Naive thymus-derived CD8-positive, alpha-beta T cell (primary cell): ENCODE results near the gene RAB5A. TPM values are rescaled to one million over a fixed set of nuclear protein-coding genes. Genes with fewer than 3 reads are reported as not detected.

Experiments
- polyA plus RNA-seq, 3 donors: library from polyadenylated mRNA; unstranded; fragments of 300-500 nt; fragmentation: Illumina TruSeq; gene quantifications; one replicate each; pipeline ENCODE4 v1.2.3, GENCODE V29; 2021
- total RNA-seq, 8 experiments: library from RNA in 2 of 8; stranded (reverse) in 2 of 8; gene quantifications; one replicate each; pipeline ENCODE4 v1.2.3 and lab custom pipeline; 2021 to 2026

RAB5A gene
- total and polyA plus RNA-seq, 5 experiments from 2014 or later: 23.9 to 79.4 (median 31.2) TPM

Other genes with a start within 250 kb of the RAB5A start
- gene EFHB, start 12.9 kb upstream of the RAB5A start, total RNA-seq: 1 to 10 TPM in 1 of 2 experiments, under 1 TPM in 1; 0.78 to 3.2 TPM
- gene EFHB, start 12.9 kb upstream of the RAB5A start, polyA plus RNA-seq: 1 to 10 TPM in 1 of 3 donors, under 1 TPM in 2; 0.14 to 1.5 (median 0.61) TPM
- not detected for gene PP2D1, start 65.2 kb downstream of the RAB5A start, total RNA-seq
- under 1 TPM; 0.33 to 0.98 (median 0.34) TPM for gene PP2D1, start 65.2 kb downstream of the RAB5A start, polyA plus RNA-seq
- gene KAT2B, start 93.3 kb downstream of the RAB5A start, total RNA-seq: 10 to 100 TPM; 52.0 to 60.2 TPM
- 1 to 10 TPM; 2.9 to 5.9 (median 2.9) TPM for gene KAT2B, start 93.3 kb downstream of the RAB5A start, polyA plus RNA-seq
- gene SGO1, start 239.1 kb downstream of the RAB5A start, total RNA-seq: 1 to 10 TPM in 1 of 2 experiments, under 1 TPM in 1; 0.88 to 1.1 TPM
- gene SGO1, start 239.1 kb downstream of the RAB5A start, polyA plus RNA-seq: under 1 TPM; 0.45 to 0.76 (median 0.49) TPM